HG03521 (cell line): ENCODE data around the gene MYL4.
A peak's percentile ranks its signal among the peaks of the same experiment; 100 is the strongest.
"Not testable (repeated sequence)": the region's sequence is repeated elsewhere in the genome, so short reads cannot be mapped to it uniquely, and the experiment has no call there.

Experiments used
- ATAC-seq: cut with Tn5 transposase; IDR thresholded peaks from one replicate; pipeline ENCODE4 v1.9.1; 2021; ENCODE audit warnings: mild to moderate bottlenecking, moderate library complexity; ENCODE audit not compliant: unreplicated experiment

MYL4 gene

GRCh38 chr17:47208744-47209488 is at the start of gene MYL4:
TSS of gene MYL4 (plus strand) at chr17:47209348. CDS start at chr17:47209423, 75 bp downstream.
- ATAC-seq: no peak

GRCh38 chr17:47162013-47162622 is 47.0 kb upstream of the MYL4 start:
- no peak for ATAC-seq

- ATAC-seq: no peak
These were observed 44.9 kb upstream of the MYL4 start for GRCh38 chr17:47164263-47164662.

GRCh38 chr17:47165137-47165536 is 44.0 kb upstream of the MYL4 start:
- ATAC-seq: no peak

GRCh38 chr17:47166854-47167253 is 42.3 kb upstream of the MYL4 start:
- ATAC-seq: not testable (repeated sequence)

- not testable (repeated sequence) for ATAC-seq
These were observed 40.3 kb upstream of the MYL4 start for GRCh38 chr17:47168896-47169295.

- ATAC-seq: no peak
These were observed 38.4 kb upstream of the MYL4 start for GRCh38 chr17:47170710-47171109.

GRCh38 chr17:47172696-47173565 is 36.2 kb upstream of the MYL4 start:
- no peak for ATAC-seq

GRCh38 chr17:47174823-47175222 is 34.3 kb upstream of the MYL4 start:
- ATAC-seq: not testable (repeated sequence)

GRCh38 chr17:47176389-47176826 is 32.7 kb upstream of the MYL4 start:
- no peak for ATAC-seq

GRCh38 chr17:47177261-47177660 is 31.9 kb upstream of the MYL4 start:
- ATAC-seq: no peak

GRCh38 chr17:47179141-47179540 is 30.0 kb upstream of the MYL4 start:
- no peak for ATAC-seq

GRCh38 chr17:47180337-47180736 is 28.8 kb upstream of the MYL4 start:
- ATAC-seq: no peak

- ATAC-seq: not testable (repeated sequence)
These were observed 28.2 kb upstream of the MYL4 start for GRCh38 chr17:47180988-47181387.

- ATAC-seq: no peak
These were observed 24.5 kb upstream of the MYL4 start for GRCh38 chr17:47184681-47185080.

- no peak for ATAC-seq
These were observed 20.8 kb upstream of the MYL4 start for GRCh38 chr17:47188271-47188875.

GRCh38 chr17:47188876-47189731 is 20.0 kb upstream of the MYL4 start, which contains the start of gene CDC27:
TSS of gene CDC27 (minus strand) at chr17:47189295. CDS start at chr17:47189172, 123 bp downstream.
- ATAC-seq: peak; percentile 93

GRCh38 chr17:47189732-47190237 is 19.4 kb upstream of the MYL4 start:
- ATAC-seq: no peak

GRCh38 chr17:47190243-47190642 is 18.9 kb upstream of the MYL4 start:
- no peak for ATAC-seq

GRCh38 chr17:47190770-47191169 is 18.4 kb upstream of the MYL4 start:
- ATAC-seq: no peak
